ENCODE results near the gene STARD8.
"Not testable (repeated sequence)": the region's sequence is repeated elsewhere in the genome, so short reads cannot be mapped to it uniquely, and the experiment has no call there.

STARD8 gene

DNA sequence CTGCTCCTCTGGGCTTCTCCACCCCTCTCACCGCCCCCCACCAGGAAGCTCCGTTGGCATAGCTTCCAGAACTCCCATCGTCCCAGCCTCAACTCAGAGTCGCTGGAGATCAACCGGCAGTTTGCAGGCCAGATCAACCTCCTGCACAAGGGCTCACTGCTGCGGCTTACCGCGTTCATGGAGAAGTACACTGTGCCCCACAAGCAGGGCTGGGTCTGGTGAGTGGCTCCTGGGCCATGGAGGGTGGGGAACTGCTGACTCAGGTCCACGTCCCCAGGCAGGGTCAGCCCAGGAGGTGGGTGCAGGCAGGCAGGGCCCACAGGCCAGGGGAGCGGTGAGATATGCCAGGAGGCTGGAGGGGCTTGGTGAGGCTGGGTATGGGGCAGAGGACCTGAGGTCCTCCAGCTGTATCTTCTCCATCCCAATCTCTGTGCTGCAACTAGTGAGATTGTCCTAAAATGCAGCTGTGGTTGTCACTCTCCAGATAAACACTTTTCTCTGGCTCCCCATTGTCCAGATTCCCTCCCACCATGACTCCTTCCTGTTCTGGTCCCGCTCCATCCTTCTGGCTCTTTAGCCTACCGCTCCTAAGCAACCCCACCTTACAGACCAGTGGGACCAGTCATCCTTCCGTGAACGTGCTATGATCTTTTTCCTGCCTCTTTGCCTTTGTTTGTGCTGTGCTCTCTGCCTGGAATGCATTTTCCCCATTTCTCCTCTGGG is 71.9 kb downstream of the STARD8 start:
- no peak for DNase-seq (ENCODE audit: low read depth in 2 of 2)

DNA sequence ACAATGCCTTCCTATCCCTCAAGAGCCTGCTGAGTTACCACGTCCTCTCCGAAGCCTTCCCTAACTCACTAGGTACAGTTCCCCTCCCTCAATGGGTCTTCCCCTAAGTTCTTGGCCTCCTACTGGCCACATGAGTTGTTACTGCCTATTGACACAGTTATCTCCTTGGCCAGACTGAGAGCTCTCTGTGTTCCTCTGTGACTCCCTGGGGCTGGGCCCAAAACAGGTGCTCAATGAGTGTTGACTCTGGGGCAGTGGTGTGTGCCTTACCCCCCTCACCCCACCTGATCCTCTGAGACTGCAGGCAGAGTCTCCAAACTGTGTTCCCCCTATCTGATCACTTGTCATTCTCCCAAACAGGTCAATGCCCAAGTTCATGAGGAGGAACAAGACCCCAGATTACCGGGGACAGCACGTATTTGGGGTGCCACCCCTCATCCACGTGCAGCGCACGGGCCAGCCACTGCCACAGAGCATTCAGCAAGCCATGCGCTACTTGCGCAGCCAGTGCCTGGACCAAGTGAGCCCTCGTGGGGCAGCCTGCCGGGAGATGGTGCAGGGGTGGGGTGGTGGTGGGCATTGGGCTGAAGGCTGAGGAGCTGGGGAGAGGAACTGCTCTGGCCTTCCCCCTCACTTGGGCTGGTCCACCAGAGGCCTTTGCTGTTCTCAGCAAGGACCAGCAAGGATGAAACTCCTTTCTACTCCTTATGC is 72.6 kb downstream of the STARD8 start:
- DNase-seq (ENCODE audit: low read depth in 2 of 2), result no peak

DNA sequence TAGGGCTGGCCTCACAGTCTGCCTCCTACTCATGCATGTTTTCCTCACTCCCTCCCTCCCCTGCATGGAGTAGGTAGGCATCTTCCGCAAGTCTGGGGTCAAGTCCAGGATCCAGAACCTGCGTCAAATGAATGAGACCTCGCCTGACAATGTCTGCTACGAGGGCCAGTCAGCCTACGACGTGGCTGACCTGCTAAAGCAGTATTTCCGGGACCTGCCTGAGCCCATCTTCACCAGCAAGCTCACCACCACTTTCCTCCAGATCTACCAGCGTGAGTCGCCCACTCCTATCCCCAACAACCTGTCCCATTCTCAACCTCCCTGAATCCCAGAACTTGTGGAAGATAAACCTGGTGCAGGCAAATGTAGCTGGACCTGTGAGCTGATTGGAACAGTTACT is 73.4 kb downstream of the STARD8 start:
- DNase-seq (ENCODE audit: low read depth in 2 of 2), result no peak

DNA sequence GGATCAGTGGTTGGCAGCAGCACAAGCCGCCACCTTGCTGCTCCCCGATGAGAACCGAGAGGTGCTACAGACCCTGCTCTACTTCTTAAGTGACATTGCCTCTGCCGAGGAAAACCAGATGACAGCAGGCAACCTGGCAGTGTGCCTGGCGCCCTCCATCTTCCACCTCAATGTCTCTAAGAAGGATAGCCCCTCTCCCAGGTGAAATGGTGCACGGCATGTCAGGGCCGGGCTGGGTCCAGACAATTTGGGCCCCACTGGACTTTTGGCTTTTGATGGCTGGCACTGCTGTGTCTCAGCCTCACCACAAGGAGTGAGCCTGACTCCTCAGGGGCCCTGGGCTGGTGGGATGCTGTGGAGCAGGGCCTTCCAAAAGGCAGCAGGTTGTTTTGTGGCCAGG is 74.1 kb downstream of the STARD8 start:
- DNase-seq (ENCODE audit: low read depth in 2 of 2), result no peak

DNA sequence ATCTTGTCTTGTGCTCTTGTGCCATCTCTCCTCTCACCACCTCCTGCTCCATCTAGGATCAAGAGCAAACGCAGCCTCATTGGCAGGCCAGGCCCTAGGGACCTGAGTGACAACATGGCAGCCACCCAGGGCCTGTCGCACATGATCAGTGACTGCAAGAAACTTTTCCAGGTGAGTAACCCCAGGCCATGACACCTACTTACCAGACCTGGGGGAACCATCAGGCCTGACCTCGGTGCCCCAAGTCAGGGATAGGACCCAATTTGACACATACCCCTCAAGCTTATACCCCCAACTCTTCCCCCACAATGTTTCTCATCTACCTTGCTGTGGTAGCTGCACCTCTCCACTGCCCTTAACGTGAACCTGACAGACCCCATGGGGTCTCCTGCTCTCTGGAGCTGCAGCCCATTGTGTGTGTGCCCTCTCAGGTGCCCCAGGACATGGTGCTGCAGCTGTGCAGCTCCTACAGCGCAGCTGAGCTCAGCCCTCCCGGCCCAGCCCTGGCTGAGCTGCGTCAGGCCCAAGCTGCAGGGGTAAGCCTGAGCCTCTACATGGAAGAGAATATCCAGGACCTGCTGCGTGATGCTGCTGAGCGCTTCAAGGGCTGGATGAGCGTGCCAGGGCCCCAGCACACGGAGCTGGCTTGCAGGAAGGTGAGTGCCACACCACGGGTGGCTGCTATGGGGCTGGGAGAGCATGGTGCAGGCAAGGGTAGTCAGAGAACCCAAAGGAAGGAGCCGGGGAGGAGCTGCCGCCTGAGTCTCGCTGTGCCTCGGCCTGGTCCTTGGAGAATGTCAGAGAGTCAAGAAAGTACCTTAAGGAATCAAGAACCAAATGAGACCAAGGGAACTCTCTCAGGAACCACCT is 74.8 kb downstream of the STARD8 start:
- DNase-seq (ENCODE audit: low read depth in 2 of 2), result no peak

DNA sequence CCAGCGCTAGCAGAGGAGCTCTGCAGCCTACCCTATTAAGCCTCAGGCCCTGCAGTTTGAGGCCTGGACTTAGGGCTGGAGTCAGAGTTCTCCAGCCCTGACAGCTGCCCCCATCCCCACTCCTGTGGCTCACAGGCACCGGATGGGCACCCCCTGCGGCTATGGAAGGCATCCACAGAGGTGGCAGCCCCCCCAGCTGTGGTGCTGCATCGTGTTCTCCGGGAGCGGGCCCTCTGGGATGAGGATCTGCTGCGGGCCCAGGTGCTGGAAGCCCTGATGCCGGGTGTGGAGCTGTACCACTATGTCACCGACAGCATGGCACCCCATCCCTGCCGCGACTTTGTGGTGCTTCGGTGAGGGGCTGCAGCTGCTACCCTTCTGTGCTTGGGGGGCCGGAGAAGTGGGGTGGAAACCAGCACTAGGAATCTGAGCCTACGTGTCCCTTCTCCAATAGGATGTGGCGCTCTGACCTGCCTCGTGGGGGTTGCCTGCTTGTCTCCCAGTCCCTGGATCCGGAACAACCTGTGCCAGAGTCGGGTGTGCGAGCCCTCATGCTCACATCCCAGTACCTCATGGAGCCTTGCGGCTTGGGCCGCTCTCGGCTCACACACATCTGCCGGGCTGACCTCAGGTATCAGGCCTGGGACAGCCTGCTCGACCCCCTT is 76.2 kb downstream of the STARD8 start:
- no peak for DNase-seq (ENCODE audit: low read depth in 2 of 2)

DNA sequence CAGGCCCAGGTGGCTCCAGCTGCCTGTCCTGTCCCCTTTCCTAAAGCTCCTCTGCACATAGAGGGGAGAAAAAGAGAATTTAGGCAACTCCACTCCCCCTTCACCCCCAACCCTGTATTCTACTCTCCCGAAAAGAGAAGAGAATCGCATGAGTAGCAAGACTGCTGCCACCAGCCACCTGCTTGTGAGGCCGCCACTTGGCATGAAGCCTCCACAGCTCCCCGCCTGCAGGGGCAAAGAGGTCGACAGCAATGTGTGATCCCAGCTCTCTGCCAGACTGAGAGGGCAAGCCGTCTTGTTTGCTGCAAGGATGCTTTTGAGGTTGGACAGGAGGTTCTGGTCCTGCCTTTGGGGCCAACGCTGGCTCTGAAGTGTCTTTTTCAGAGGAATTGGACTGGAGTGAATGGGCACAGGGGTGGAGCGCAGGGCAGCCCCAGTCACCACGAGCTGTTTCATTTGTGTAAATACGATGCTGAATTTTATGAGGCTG is 77.1 kb downstream of the STARD8 start:
- no peak for DNase-seq (ENCODE audit: low read depth in 2 of 2)

DNA sequence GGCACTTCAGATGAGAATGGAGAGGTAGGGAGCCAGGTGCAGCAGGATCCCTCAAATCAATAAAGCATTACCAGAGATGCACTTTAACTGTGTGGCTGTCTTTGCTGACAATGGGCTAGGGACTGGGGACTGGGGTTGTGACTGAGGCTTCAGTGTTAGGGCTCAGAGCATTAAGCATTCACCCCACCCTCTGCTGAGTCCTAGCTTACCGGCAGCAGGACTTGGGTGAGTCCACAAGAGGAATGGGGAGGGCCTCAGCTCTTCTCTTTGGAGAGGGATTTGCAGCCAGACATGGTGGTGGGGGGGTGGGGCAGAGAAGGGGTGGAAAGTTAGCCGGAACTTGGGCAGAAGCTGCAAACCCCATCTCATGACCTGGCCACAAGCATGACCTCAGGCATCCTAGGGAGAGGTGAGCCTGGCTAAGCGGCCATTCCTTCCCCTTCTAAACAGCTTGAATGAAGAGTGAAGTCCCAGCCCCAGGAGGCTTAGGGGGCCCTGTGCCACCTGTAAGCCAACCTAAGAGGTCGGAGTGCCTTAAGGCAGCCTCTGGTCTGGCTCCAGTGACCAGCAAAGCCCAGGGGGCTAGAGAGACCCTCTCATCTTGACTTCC is 78.4 kb downstream of the STARD8 start:
- DNase-seq (ENCODE audit: low read depth in 2 of 2), result no peak

DNA sequence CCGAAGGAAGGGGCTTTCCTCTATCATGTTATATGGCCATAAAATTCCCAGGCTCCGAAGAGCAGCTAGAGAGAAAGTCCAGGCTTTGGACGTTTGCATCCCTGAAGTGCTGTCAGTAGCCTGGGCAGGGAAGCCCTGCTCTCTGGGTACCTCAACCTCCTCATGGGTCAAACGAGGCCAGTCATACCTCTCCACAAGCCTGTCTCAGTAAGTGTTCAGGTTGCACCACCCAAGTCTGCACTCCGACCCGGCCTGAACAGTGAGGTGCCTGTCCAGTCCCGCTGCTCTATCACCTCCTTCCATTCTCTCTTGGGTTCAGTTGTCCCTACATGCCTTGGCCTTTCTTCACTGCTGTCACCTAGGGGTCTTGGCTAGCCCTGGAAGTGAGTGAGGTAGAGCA is 78.9 kb downstream of the STARD8 start:
- no peak for DNase-seq (ENCODE audit: low read depth in 2 of 2)

DNA sequence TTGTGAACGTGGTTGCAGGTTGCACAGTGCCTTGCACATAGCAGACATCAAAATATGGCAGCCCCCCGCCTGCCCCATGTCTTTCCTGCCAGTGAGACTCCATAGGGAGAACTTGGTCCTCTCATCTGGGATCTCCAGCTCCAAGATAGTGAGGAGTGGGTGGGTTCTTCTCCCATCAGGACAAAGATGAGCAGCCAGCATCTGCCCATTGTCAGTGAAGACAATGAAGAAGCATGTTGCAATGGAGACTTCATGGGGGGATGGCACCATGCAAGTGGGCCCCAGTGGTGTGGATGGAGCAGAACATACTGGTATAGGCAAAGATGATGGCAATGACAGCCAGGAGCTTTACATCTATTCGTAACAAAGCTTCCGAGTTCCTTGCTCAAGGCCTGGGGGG is 80.2 kb downstream of the STARD8 start:
- no peak for DNase-seq (ENCODE audit: low read depth in 2 of 2)

DNA sequence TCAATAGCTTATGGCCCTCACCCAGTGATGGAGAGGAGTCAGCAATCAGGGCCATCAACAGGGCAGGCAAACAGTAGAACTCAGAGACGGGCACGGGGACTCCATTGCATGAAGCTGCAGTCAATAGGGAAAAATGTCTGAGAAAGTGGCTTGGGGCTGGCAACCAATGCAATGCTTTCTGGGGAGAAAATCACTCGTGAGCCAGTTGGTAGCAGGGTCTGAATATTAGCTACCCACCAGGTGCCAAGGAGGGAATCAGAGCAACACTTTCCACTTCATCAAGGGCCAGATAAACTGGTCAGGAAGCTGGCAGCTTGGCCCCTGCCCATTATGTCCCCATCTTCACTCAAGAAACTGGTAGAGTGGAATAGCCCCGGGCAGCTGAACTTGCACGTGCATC is 80.7 kb downstream of the STARD8 start:
- DNase-seq (ENCODE audit: low read depth in 2 of 2), result no peak

DNA sequence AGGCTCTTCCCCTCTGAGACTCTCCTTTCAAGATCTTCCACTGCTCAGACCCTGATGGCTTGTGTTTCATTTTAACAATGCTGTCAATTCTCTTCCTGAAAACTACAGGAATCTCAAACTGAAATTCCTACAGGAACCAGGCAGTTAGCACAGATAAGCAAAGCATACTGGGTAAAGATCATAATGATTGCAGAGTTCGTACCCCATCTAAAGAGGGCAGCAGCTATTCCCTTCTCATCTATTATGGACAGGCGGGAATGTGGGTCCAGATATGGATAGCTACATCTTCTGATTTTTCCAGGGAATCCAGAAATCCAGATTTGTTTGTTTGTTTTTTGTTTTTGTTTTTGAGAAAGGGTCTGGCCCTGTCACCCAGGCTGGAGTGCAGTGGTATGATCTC is 83.8 kb downstream of the STARD8 start:
- DNase-seq (ENCODE audit: low read depth in 2 of 2), result no peak

DNA sequence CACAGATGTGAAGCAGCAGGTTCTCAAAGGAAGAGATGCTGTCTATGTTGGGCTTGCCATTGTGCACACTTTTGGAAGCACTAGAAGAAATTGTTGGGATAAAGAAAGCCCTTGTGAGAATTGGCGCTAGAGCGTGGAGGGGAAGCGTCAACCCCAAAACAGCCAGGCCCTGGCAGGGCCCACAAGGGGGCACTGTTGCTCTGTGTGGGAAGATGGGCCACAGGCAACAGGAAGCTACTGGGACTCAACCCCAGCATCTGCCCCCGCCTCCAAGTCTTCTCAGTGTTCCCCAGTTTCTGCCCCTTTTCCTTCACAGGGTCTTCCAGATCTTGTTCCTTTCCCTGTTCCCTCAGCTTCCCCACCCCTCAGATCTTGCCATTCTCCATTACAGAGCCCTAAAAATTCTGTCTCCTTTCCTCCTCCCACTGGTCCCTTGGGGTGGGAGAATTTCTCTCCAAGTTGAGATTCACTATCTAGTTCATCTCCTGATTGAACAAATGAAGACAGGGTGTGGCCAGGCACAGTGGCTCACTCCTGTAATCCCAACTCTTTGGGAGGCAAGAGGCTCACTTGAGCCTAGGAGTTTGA is 85.5 kb downstream of the STARD8 start:
- DNase-seq (ENCODE audit: low read depth in 2 of 2), result peak; percentile 52 to 58

DNA sequence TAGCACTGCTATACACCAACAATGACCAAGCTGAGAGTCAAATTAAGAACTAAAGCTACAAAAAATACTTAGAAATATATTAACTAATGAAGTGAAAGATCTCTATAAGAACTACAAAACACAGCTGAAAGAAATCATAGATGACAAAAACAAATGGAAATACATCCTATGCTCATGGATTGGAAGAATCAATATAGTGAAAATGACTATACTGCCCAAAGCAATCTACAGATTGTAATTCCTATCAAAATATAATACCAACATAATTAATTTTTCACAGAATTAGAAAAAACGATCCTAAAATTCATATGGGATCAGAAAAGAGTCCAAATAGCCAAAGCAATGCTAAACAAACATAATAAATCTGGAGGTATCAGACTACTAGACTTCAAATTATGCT is 87.8 kb downstream of the STARD8 start:
- no peak for DNase-seq (ENCODE audit: low read depth in 2 of 2)

DNA sequence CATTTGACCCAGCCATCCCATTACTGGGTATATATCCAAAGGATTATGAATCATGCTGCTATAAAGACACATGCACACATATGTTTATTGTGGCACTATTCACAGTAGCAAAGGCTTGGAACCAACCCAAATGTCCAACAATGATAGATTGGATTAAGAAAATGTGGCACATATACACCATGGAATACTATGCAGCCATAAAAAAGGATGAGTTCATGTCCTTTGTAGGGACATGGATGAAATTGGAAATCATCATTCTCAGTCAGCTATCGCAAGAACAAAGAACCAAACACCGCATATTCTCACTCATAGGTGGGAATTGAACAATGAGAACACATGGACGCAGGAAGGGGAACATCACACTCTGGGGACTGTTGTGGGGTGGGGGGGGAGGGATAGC is 94.4 kb downstream of the STARD8 start:
- not testable (repeated sequence) for DNase-seq (ENCODE audit: low read depth in 2 of 2)

DNA sequence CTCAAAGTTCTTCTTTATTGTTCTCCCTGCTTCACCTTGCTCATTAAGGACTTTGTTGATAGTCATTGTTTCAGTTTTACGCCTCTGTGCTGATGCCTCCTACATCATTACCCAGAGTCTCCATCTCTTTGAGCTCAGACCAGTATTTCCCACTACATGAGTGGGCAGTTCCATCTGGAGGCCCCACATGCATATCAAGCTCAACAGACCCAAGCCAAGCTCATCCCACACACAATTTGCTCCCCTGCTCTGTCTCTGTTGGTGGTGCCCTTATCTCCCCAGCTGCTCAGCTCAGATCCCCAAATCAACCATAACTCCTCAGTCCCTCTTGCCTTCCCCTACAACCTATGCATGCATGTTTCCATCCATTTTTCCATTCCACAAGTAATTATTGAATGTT is 96.3 kb downstream of the STARD8 start:
- no peak for DNase-seq (ENCODE audit: low read depth in 2 of 2)

DNA sequence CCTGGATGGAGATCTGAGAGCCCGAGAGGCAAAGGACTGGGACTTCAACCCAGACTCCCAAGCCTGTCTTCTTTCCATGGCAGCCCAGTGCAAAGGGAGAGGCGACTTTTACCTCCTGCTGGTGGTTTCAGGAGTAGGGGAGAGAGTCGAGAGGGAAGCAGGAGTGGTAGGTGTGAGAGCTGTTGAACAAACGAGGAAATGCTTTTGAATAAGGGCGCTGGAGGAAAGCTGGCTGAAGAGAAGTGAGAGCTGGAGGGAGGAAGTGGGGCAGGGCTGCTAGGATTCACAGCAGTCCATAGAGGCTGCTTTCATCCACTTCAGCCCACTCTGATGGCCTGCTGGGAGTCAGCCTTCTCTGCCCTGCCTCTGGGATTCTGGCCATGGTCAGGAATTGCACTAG is 99.5 kb downstream of the STARD8 start:
- DNase-seq (ENCODE audit: low read depth in 2 of 2), result no peak

DNA sequence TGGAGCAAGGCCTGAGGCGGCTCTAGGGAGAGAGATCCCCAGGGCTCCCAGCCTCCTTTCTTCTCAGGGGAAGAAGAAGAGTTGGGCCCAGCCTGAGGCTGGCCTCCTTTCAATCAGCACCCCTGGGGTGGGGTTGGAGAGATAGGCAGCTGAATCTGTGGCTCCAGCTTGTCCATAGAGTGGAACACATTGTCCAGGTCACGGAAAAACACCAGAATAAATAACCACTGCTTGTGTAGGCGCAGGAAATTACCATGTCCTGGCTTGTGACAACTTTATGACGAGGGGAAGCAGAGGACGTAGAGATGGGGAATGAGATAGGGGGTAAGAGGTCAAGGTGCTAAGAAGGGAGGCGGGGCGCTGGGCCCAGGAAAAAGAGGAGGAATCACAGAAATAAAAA is 100.6 kb downstream of the STARD8 start:
- DNase-seq (ENCODE audit: low read depth in 2 of 2), result no peak

DNA sequence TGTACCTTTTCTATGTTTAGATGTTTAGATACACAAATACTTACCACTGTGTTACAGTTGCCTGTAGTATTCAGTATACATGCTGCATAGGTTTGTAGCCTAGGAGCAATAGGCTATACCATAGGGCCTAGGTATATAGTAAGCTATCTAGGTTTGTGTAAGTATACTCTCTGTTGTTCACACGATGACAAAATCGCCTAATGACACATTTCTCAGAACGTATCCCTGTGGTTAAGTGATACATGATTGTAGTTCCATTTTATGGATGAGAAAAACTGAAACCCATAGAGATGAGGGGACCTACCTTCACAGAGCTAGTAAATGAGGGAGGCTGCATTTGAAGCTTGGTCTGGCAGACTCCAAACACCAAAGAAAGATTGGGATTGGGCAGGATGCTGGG is 102.0 kb downstream of the STARD8 start:
- DNase-seq (ENCODE audit: low read depth in 2 of 2), result no peak

DNA sequence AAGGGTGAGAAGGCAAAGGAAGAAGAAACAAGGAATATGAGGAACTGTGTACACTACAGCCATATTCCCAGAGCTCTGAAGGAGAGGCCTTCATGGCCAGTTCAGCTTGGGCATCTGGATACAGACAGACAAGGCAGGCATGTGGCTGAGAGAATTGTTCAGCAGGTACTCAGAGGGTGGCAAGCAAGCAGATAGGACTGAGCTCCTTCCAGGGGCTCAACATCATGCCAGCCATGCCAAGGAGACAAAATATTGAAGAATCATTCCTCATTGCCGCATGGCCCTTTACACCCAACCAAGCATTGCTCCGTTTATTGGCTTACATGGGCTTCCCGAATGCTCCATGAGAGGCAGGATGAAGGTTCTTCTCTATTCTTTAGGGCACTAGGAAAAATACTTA is 102.8 kb downstream of the STARD8 start:
- no peak for DNase-seq (ENCODE audit: low read depth in 2 of 2)

DNA sequence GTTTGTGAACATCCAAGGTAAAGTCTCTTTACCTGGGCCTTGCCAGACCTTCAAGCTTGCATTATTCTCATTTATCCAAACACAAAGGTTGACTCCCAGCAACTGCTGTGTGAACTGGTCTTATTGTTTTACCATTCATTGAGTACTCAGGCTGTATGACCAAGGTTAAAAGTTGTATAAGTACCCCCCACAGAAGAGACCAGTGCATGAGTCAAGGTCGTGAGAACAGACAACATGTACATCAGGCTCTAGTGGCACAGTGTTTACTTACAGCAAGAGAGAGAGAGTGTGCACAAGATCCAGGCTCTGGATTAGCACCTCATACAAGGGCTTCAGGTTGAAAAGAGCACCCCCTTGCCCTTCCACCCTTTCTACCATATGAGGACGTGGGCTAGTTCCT is 103.9 kb downstream of the STARD8 start:
- no peak for DNase-seq (ENCODE audit: low read depth in 2 of 2)
